GM18870 (cell line): Measurements from ENCODE around the gene RBM17.
"Not testable (repeated sequence)": the region's sequence is repeated elsewhere in the genome, so short reads cannot be mapped to it uniquely, and the experiment has no call there.

Source experiments
- ATAC-seq: cut with Tn5 transposase; IDR thresholded peaks from one replicate; pipeline ENCODE4 v1.9.1; 2021; ENCODE audit warnings: moderate library complexity; ENCODE audit not compliant: unreplicated experiment

The RBM17 gene

GRCh38 chr10:6056411-6057135 lies 32.3 kb upstream of the RBM17 start:
- no peak for ATAC-seq

DNA sequence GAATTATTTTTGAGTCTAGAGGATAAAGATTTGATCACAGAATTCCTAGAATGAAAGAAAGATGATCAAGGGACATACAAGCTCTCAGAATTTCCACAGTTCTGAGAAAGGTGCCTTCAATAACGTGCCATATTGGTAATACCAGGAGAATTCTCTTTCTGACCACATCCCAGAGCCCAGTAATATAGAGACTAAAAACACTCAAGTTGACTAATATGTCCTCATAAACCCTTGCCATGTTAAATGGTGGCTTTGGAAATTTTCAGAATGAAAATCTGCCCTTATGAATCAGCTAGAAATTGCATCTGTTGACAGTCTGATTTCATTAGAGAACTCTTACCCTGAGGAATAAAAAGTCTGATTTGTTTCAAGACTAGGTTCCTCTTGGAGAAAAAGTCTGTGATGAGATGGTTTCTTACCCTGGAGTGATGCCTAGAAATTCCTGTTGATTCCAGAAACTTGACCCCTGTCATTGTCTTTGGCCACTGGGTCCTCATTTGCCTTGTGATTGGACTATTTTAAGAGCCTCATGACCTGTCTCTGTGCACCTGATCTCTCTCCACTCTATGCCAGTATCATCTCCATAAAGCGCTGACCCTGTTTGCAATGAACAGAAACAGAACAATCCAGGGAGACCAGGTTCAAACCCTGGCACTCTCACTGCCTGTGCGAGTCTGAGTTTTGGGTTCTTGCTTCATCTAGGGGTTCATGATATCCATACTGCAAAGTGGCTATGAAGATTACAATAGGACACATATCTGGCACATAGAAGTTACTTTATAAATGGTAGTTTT lies 30.0 kb upstream of the RBM17 start:
- ATAC-seq: peak; percentile 55

GRCh38 chr10:6059506-6059905 lies 29.3 kb upstream of the RBM17 start:
- no peak for ATAC-seq

- ATAC-seq: no peak
Observed at GRCh38 chr10:6061056-6061455, 27.8 kb upstream of the RBM17 start.

GRCh38 chr10:6062101-6062771 lies 26.6 kb upstream of the RBM17 start, which contains the start of gene IL2RA:
IL2RA (minus strand) TSS chr10:6062367; CDS start chr10:6062151, 216 bp downstream.
- ATAC-seq: no peak

DNA sequence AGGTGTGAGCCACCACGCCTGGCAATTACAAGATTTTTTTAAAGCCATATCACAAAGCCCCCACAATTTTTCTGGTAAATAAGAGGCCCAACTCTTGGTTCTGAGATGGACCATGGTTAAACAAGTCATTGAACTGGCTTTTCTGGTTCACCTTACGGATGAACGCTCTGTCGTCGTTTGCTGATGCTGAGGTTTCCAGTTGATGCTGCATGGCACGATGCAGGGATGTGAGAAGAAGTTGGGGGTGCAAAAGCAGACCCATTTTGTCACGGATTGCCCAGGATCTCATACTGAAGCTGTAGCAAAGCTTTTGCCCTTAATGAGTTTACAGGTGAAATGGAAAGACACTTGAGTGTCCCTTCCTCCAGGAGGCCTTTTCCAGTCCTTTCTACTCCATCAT lies 24.7 kb upstream of the RBM17 start:
- ATAC-seq: no peak

DNA sequence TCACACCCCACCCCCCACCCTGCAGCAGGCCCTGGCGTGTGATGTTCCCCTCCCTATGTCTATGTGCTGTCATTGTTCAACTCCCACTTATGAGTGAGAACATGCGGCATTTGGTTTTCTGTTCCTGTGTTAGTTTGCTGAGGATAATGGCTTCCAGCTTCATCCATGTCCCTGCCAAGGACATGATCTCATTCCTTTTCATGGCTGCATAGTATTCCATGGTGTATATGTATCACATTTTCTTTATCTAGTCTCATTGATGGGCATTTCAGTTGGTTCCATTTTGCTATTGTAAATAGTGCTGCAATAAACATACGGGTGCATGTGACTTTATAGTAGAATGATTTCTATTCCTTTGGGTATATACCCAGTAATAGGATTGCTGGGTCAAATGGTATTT lies 24.1 kb upstream of the RBM17 start:
- ATAC-seq: not testable (repeated sequence)

DNA sequence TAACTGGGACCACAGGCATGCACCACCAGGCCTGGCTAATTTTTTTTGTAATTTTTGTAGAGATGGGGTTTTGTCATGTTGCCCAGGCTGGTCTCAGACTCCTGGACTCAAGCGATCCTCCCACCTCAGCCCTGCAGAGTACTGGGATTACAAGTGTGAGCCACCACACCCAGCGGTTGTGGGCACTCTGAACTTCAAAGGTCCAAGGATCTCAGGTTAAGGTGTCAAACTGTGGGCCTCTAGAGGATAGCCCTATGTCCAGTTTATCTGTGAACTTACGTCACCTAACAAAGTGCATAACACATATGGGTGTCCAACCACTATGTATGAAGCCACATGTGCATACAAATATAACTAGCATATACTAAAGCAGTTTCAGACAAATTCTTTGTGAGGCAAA lies 23.4 kb upstream of the RBM17 start:
- ATAC-seq: no peak

- no peak for ATAC-seq
Observed at GRCh38 chr10:6065835-6066234, 23.0 kb upstream of the RBM17 start.

DNA sequence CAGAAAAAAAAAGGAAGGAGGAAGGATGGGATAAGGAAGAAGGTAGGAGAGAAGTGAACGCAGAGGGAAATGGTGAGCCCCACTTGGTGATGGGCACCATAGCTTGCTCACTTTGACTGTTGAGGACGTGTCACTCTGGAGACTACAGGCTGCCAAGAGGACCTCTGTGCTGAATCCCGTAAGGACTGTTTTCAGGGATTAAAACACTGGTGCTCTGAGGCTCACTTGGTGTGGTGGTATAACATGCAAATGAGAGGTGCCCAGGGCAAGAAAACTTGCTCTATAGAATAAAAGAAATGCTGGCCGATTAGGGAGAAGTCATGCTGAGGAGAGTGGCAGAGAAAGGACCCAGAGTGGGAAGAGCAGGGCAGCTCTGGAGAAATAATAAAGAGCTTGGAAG lies 21.4 kb upstream of the RBM17 start:
- no peak for ATAC-seq

DNA sequence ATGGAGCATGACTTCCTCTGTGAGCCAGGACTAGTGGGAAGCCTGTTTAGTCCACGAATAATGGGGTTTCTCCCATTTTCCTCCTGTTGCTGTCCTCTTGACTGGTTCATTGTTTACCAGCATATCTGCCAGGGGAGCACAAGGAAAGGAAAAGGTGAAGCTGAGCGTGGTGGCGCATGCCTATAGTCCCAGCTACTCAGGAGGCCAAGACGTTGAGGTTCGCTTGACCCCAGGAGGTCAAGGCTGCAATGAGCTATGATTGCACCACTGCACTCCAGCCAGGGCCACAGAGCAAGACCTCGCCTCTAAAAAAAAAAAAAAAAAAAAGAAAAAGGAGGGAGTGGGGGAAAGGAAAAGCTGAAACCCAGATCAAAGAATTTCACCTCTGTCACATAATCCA lies 20.8 kb upstream of the RBM17 start:
- no peak for ATAC-seq

DNA sequence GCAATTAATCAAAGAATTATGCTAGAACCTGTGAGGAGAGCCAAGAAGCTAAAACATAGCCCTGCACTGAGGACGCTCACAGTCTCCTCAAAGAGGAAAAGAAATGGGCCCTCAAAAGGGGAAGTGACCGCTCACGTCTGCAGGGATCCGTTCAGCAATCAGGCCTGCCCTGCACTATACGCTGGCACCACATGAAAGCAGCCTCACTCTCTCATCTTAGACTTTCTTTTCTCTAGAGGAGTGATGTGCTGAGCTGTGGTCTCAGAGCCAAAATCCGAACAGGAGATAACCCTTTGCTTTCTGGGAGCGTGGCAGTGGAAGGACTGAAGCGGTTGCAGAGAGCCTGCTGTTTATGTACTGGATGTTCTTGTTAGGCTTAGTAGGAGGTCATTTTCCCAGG lies 20.4 kb upstream of the RBM17 start:
- no peak for ATAC-seq

DNA sequence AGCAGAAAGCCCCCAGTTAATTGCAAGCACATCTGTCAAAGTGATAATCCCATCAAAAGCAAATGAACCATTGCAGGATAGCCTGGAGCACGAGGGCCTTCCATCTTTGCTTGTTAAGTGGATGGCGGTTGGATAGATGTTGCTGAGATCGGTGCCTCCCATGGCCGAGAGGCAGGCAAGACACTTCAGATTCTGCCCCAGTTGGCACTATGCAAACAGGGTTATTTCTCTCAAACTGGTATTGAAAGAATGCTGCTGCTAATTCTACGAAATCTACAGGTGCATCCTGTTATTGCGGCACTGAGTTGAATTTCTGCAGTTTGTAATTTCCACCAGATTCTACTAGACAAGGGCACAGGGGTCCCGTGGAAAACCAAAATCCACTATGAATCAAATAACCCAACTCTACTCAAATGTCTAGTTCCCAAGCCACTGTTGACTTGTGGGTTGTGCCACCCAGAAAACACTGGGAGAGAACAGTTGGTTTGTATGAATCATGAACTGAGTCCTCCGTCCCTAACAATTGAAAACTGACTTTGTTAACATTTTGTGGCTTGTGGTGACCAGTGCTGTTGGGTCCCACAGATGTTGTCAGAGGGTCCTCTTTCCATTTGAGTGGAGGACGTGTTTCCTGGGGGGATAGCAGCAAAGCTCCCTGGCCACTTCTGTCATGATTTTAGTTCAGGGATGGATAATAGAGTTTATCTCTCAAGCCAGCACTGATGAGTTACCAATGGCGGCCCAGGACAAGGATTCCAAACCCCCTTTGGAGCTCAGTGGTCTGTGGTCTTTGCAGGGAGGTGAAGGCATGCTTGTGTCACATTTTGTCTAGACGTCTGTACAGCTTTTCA lies 19.5 kb upstream of the RBM17 start:
- no peak for ATAC-seq

DNA sequence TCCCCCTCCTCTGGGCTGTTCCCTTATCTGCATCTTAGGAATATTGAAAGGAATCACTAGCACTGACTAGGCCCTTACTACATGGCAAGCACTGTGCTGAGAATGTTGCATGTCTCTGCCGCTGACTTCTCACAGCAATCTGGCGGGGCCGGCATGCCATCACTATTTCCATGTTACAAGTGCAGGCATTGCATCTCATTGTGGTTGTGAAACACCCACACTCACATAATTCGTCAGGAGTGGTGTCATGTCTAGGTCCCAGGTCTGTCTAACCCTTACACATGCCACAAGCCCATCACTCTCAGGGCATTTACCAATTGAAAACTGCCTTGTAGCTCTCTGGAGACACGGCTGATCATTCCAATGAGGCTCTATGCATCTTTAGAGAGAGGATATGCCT lies 18.2 kb upstream of the RBM17 start:
- no peak for ATAC-seq

- ATAC-seq: no peak
Observed at GRCh38 chr10:6071181-6072175, 17.4 kb upstream of the RBM17 start.

- ATAC-seq: peak; percentile 60
Observed at GRCh38 chr10:6072215-6072934, 16.5 kb upstream of the RBM17 start.

- ATAC-seq: no peak
Observed at GRCh38 chr10:6074489-6075301, 14.1 kb upstream of the RBM17 start.

DNA sequence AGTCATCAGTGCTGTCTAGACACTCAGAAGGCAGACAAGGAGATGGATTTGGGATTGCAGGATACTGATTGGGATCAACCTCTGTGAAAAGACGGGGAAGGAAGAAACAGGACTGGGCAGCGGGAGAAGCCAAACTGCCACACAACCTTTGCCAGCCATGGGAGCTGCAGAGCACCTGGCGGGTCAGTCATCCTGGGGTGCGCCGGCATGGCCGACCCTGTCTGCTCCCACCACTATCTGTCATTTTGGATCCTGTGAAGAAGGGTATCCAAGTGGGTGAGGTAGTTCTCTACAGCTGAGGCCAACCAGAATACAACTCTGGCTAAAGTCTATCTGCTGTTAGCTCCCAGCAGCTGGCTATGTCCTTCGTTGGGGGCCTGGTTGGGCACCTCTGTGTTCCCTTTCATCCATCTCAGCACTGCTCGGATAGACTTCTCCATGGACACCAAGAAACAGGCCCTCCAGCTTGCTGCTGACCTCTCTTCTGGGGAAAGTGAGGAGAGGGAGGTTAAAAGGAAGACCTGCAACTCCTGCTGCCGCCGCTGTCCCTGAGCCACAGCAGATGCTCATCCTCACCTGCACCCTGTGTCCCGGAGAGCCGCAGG lies 11.7 kb upstream of the RBM17 start:
- no peak for ATAC-seq
